ENCODE data around the gene SPRR5. TPM values are rescaled to one million over a fixed set of nuclear protein-coding genes. Genes with fewer than 3 reads are reported as not detected.

Gene SPRR5
- total RNA-seq, 4 donors from 2014 or later = not detected

DNA sequence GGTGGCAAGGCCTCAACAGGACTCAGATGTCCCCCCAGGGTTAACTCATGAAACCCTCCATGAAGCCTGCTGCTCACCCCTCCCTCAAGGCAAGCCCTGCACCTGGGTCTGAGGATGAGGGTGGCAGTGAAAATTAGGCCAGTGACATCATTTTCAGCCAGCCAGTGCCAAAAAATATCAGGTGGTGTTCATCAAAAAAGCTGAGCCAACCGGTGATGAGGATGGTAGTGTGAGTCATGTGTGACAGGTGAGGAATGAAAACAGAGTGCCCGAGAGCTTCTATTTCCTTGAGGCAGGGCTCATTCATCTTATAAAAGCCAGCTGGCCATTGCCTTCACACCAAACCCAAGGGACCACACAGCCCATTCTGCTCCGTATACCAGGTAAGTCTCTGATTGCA is 36.7 kb downstream of the SPRR5 start, which contains the start of gene SPRR1A:
Gene SPRR1A (plus strand): TSS at position 339 of the 400 bp plus-strand sequence. CDS start 1,150 bp downstream, outside the sequence.
- Histone ChIP-seq H3K4me1 (no peaks in the 10 kb centered on the region), H3K27me3 (no peaks in the 10 kb centered on the region), H3K9me3 (no peaks in the 10 kb centered on the region), H3K27ac (no peak within 1 kb of the TSS), H3K4me3 (no peak within 1 kb of the TSS), H3K36me3 (no peaks in the 10 kb centered on the region)
- TF ChIP-seq POLR2A (IDR thresholded peaks at IDR 0.05) (no peak), CTCF (IDR thresholded peaks at IDR 0.05) (no peak)
- intact Hi-C loops (cut with DNase I; ENCODE audit: low total_unique reads) = no loop called here
- DNase-seq = no peak

DNA sequence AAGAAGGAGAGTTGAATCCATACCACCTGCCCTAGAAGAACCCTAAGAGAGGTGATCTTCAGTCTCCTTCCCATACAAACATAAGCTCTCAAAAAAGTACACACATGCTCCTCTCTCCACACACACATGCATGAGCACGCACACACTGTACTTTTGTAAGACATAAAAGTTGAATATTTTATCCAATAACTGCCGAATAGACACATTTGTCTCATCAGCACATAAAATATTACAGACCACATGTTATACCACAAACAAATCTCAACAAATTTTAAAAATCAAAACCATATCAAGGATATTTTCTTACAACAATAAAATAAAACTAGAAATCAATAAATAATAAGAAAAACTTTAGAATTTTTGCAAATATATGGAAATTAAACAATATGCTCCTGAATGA is 39.6 kb downstream of the SPRR5 start:
- TF ChIP-seq CTCF (IDR thresholded peaks at IDR 0.05) = no peak
- TF ChIP-seq POLR2A (IDR thresholded peaks at IDR 0.05) = no peak
- no peaks in the 10 kb centered on the region for H3K4me1 ChIP-seq
- DNase-seq = no peak
- H3K9me3 ChIP-seq = no peaks in the 10 kb centered on the region
- H3K27ac ChIP-seq = no peak overlapping the region
- no peaks in the 10 kb centered on the region for H3K27me3 ChIP-seq
- no peaks in the 10 kb centered on the region for H3K36me3 ChIP-seq
- H3K4me3 ChIP-seq = no peak overlapping the region
- intact Hi-C loops (cut with DNase I; ENCODE audit: low total_unique reads) = no loop called here

DNA sequence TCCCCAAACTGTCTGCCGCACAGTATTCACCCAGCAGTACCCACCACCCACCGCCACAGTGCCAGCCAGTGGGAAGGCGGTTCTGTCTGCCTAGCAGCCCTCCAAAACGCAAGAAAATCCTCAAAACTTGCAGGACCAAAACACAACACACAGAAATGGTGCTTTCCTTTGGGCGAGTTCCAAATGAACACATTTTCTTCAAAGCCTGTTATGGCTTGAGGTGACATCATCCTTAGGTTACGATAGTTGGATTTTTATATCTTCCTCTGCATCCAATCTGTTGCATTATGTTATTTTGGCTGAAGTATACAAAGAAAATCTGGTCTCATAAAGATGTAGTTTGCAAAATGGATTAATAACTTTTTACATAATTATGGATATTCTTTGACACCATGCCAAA is 46.2 kb downstream of the SPRR5 start:
- no peak for TF ChIP-seq POLR2A (IDR thresholded peaks at IDR 0.05)
- no peak for TF ChIP-seq CTCF (IDR thresholded peaks at IDR 0.05)
- no peaks in the 10 kb centered on the region for H3K27me3 ChIP-seq
- no peak overlapping the region for H3K4me3 ChIP-seq
- H3K4me1 ChIP-seq = no peaks in the 10 kb centered on the region
- intact Hi-C loops (cut with DNase I; ENCODE audit: low total_unique reads) = no loop called here
- no peak for DNase-seq
- H3K36me3 ChIP-seq = no peaks in the 10 kb centered on the region
- no peaks in the 10 kb centered on the region for H3K9me3 ChIP-seq
- no peak overlapping the region for H3K27ac ChIP-seq

- no peak for DNase-seq
- Histone ChIP-seq H3K4me3 (no peak overlapping the region), H3K36me3 (no peaks in the 10 kb centered on the region), H3K27ac (no peak overlapping the region), H3K27me3 (no peaks in the 10 kb centered on the region), H3K4me1 (no peaks in the 10 kb centered on the region), H3K9me3 (no peaks in the 10 kb centered on the region)
- no peak for TF ChIP-seq POLR2A (IDR thresholded peaks at IDR 0.05)
- no peak for TF ChIP-seq CTCF (IDR thresholded peaks at IDR 0.05)
- intact Hi-C loops (cut with DNase I; ENCODE audit: low total_unique reads) = no loop called here
Observed at GRCh38 chr1:152995842-152996241, 48.8 kb downstream of the SPRR5 start.

GRCh38 chr1:152996633-152997400 is 49.8 kb downstream of the SPRR5 start:
- no peaks in the 10 kb centered on the region for H3K27me3 ChIP-seq
- intact Hi-C loops (cut with DNase I; ENCODE audit: low total_unique reads) = no loop called here
- no peaks in the 10 kb centered on the region for H3K4me1 ChIP-seq
- TF ChIP-seq POLR2A (IDR thresholded peaks at IDR 0.05) (no peak), CTCF (IDR thresholded peaks at IDR 0.05) (no peak)
- H3K27ac ChIP-seq = no peak overlapping the region
- no peak overlapping the region for H3K4me3 ChIP-seq
- H3K36me3 ChIP-seq = no peaks in the 10 kb centered on the region
- no peaks in the 10 kb centered on the region for H3K9me3 ChIP-seq
- DNase-seq = no peak

All from uterus (tissue), 4 donors.